Stimulated activated CD8-positive, alpha-beta memory T cell treated with anti-CD3 and anti-CD28 coated beads, Interleukin-7, amount 100 ng/mL, for 1 hour (primary cell): Measurements from ENCODE around the gene RAP1GAP.
A peak's percentile ranks its signal among the peaks of the same experiment; 100 is the strongest.

ENCODE experiments used
- DNase-seq, 2 donors: peaks; one replicate each; pipeline ENCODE4 v3.0.0-alpha.2; 2020; ENCODE audit warnings: low read depth in 2 of 2

RAP1GAP gene

DNA sequence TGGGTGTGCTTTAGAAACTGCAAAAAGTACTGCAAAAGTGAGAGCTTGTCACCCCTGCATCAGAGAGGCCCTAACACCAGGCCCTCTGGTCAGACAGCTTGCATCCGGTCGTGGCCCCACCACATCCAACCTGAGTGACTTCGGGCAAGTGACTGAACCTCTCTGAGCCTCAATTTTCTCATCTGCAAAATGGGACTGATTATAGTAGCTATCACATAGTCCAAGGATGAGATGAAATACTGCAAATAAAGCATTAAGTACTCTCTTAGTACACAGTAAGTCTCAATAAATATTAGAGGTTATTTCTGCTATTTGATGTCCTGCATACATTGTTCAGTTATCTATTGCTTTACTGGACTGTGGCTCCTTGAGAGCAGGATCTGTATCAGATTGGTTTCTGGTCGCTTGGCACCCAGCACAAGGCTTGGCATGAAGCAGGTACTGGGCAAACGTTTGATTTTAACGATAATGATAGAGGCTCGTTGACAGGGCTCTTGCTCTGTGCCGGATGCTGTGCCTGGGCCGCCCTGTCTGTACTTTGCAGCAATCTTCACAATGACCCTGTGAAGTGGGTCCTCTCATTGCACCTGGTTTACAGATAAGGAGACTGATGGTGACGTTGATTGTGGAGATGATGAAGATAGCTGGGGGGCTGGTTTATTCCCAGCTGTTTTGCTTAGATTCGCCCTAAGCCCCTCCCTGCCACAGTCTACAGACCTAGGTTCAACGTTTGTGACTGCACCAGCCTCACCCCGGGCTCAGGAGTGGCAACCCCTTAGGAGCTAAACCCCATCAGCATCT, 43.6 kb downstream of the RAP1GAP start:
- no peak for DNase-seq

GRCh38 chr1:21624571-21625389, 44.4 kb downstream of the RAP1GAP start:
- DNase-seq = no peak

GRCh38 chr1:21623410-21623961, 45.7 kb downstream of the RAP1GAP start:
- no peak for DNase-seq

DNA sequence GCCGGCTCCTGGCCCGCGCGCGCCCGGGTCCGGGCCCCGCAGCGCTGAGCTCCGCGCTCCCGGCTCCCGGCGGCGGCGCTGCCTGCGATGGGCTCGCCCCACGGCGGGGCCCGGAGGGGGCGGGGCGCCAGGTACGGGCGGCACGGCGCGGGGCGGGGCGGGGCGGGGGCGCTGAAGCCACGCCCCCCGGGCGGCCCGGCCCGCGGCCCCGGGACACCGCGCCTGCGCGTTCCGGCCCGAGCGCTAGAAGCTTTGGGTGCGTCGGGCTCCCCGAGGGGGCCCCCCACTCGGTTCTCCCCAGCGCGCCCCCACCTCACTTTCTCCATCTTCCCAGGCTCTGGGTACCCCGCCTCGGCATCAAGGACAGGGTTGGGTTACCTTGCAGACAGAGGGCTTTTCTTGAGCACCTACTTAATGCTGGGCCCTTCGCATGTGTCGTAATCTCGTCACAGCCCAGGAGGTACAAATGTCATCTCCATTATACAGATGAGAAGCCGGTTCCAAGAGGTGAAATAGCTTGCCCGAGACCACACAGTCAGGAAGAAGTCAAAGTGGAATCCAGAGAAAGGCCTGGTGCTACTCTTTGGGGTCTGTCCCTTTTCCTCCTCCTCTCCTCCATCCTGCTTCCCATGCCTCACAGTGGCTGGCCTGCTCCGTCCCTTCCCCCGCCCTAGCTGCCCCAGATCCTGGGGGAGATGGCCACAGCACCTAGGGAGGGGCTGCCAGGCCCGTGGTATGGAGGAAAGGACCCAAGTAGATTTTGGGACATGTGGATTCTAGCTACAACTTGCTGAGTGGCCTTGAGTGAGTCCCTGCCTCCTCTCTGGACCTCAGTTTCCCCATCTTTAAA, 46.5 kb downstream of the RAP1GAP start:
- DNase-seq = peak in 1 of 2 donors; percentile 11

GRCh38 chr1:21621761-21622436, 47.3 kb downstream of the RAP1GAP start:
- no peak for DNase-seq

DNA sequence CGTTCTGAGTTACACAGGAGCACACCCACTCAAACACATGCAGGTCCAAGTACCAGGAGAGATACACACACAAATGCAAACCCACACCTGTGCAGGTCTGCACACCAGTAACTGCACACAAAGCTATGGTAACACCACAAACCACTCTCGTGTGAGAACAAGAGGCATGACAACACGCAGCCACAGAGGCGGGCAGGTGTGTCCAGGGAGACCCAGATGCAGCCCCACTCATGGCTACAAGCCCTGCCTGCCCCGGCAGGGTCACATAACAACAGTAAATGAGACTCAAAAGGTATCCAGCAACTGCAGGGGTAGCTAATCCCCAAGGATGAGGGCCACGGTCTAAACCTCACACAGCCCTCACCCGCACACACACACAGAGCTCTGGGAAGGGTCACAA, 48.1 kb downstream of the RAP1GAP start:
- no peak for DNase-seq

GRCh38 chr1:21620496-21620895, 48.7 kb downstream of the RAP1GAP start:
- DNase-seq = no peak

DNA sequence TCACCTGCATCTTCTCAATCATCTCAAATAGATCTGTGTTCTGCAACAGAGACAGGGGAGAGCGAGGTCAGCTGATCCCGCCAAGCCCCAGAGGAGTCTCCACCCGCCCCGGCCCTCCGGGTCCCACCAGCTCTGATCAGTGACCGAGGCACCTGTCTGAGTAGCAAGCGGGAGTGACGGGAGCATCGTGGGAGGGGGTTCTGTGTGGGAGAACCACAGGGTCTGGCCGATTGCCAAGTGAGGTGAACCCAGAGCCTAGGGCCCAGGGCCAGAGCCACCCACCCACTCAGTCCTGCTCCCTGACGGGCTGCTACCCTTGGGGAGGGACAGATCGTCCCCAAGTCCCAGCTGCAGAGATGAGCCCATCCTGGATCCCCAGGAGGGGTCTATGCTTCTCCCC, 49.1 kb downstream of the RAP1GAP start:
- no peak for DNase-seq

DNA sequence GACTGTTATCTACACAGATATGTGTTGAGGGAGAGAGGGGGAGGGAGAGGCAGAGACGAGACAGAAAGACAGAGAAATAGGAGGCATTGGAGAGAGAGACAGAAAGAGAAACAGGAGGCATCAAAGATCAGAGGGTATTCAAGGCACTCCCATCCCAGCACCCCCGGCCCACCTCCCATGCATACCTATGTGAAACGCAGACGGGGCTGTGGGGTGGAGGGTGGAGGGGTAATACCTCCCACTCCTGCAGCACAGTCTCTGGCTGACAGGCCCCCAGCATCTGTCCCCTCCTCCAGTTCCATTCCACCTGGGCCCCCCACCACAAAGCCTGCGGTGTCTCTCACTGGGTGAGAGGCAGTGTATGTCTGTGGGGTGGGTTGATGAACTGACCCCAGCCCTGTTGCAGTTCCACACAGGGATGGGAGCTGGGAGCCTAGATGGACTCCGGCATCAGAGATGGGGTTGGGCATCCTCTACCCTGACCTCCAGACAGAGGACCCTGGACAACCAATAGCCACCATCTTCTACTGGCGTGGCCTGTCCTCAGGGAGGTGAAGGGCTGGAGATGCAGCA, 49.7 kb downstream of the RAP1GAP start:
- no peak for DNase-seq

GRCh38 chr1:21618561-21619374, 50.4 kb downstream of the RAP1GAP start:
- no peak for DNase-seq

DNA sequence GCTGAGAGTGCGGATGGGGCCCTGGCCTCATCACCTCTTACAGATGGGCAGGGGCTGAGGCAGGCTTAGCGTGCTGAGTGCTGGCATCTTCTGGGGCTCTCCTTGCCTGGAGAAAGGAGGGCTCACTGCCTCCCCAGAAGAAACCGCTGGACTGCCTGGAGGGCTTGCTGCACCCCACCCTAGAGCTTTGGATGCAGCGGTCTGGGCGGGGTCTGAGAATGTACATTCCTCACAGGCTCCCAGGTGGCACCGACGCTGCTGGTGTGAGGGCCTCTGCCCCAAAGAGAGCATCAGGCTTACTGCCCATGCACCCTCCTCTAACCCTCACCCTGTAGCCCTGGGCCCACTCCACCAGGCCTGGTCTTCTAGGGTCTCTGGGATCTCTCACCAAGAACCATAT, 51.1 kb downstream of the RAP1GAP start:
- DNase-seq = no peak

DNA sequence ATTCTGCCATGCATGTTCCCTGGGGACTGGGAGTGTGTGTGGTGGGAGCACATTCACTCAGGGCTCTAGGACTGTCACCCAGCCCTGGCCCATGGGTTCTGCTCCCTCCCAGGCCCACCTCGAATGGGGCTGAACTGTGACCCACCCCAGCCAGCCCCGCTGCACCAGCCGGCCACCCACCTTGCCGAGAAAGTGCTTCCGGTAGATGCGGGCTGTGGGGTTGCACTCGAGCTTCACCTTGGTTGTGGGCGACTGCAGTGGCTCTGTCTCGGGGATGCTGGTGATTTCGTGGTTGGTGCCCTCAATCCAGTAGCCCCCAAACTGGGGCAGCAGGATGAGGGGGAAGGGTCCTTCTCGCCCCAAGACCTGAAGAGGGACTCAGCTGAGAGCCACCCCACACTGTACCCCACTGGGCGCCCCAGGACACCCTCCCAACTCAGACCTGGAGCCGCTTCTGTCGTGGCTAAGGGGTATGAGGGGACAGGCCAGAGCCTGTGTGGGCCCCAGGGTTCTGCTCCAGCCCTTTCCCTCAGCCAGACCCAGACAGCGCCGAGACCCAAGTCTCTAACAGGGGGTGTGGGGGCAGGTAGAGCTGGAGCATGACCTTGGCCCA, 51.9 kb downstream of the RAP1GAP start:
- no peak for DNase-seq

DNA sequence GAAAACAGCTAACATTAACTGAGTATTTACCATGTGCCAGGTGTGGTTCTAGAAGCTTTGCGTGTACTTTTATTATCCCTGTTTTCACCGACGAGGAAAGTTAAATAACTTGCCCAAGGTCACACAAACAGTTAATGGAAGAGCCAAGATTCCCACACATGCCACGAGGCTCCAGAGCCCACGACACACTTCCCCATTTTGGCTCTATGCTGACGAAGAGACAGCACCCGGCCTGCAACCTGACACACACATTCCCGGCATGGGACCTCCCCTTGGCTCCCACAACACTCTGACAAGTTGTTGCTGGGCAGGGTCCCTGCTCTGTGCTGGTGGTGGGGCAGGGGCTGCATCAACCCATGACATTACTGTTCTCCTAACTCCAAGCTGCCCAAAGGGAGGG, 52.8 kb downstream of the RAP1GAP start:
- DNase-seq = no peak

DNA sequence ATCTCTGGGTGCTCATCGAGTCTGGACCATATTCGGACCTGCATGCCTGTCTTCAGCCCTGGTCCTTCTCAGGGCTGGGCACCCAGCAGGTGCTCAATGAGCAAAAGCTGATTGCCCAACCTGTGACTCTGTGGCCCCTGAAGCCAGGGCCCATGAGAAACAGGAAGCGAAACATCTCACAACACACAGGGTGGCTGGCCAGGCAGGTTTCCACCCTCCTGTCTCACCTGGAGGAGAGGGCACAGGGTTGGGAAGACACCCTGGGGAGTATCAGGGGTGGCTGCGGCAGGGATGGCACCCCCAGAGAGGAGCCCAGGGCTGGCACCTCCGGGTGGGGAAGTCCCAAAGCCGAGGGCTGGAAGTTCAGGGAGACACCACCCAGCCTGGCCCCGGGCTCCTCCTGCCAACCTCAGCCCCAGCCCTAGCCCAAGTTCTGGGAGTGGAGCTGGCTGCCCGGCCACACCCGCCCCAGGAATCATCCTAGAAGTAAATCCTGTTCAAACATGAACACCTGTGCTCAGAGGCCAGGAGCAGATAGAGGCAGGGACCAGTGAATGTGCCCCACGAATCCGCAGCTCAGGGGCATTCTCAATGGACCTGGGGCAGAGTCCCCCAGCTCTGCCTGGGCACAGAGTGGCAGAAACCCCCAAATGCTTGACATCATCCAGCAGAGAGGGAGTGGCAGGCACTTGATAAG, 54.6 kb downstream of the RAP1GAP start:
- no peak for DNase-seq

DNA sequence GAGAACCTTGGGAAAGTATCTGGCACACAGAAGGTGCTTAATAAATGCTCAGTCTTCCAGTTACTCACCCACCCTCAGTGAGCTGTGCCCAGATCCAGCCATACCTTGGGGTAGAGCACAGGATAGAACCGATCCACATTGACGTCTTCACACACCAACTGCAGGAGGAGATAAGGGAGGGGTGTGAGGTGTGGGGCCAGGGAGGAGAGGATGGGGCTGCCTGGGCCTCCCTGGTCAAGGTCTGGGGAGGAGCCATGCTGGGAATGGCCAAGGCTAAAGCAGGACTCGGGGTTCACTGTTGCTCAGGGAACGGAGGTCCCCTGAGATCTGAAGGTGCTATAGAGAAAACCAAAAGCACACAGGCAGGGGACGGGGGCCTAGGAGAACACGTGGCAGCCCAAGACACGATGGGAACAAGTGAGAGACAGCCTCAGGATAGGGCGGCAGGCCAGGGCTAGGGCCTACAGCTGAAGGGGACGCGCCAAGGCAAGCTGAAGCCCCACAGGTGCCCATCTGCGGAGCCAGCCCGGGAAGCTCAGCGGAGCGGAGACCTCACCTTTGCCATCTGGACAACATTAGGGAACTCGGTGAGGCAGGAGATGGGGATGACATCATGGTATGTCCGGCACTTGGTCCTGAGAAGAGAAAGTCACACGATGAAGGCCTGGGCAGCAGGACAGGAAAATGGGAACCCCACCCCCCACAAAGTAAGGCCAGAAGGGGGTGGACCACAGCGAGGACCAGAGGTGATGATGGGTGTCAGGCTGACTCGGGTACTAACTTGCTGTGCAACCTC, 55.9 kb downstream of the RAP1GAP start:
- no peak for DNase-seq

DNA sequence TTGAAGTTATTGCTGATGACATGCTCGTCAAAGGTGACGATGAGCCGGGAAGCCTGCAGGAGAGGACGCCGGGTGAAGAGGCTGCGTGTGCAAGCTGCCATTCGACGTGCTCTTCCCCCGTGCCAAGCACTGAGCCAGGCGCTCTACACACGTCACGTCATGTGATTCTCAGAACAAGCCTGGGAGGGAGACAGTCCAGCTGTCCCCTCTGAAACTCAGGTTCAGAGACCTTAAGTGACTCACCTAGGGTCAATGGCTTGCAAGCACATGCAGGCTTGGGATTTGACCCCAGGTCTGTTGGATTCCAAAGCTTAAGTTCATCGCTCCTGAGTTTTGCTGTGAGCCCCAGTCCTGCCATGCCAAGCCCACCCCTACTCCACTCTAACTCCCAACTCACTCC, 57.1 kb downstream of the RAP1GAP start:
- DNase-seq = no peak

DNA sequence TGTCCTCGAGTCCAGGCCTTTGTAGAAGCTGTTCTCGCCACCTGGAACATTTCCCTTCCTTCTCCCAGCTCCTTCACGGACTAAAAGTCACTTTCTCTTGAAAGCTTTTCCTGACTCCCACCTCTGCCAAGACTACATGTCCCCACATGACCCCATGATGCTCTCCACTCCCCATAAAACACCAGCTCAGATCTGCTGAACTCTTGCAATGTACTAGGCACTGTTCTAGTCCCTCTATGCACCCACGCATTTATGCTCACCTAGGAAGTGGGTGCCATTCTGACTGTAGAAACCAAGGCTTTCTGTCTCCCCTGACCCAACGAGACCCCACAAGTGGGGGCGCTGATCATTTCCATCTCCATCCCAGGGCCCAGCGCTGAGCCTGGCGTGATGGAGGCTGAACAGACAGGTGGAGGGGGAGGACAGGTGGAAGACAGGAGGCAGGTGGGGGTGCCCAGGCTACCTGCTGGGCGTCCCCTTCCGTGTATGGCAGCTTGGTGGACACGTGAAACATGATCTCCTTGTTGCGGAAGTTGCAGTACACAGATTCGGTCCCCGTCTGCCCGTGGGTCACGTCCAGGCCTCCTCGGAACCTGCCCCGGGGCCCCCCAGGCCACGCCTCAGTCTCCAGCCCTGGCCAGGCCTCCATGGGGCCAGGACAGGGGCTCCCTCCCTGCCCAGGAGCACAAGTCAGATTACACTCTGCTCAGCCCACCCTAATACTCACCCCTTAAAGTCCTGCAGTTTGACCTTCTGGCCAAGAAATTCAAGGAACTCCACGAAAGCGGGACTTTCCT, 58.0 kb downstream of the RAP1GAP start:
- no peak for DNase-seq
